KOPT-K1 (cell line): ENCODE results near the gene APOA5.
A peak's percentile ranks its signal among the peaks of the same experiment; 100 is the strongest.

Experiments used
- H3K27ac ChIP-seq: fragments of 200-600 bp; sonication (generic); 2 replicates; pipeline ENCODE4 v1.5.1; 2016; ENCODE audit warnings: antibody characterized with exemption, mild to moderate bottlenecking, low read depth, low read length; ENCODE audit not compliant: poor library complexity, severe bottlenecking
- H3K36me3 ChIP-seq: fragments of 200-600 bp; sonication (generic); 2 replicates; pipeline ENCODE4 v1.5.1; 2017; ENCODE audit warnings: antibody characterized with exemption, mild to moderate bottlenecking, low read length, moderate library complexity; ENCODE audit not compliant: insufficient read depth
- H3K9me3 ChIP-seq: fragments of 200-600 bp; sonication (generic); 2 replicates; pipeline ENCODE4 v1.5.1; 2017; ENCODE audit warnings: antibody characterized with exemption, low read length, mild to moderate bottlenecking; ENCODE audit not compliant: insufficient read depth, poor library complexity, severe bottlenecking

The APOA5 gene

DNA sequence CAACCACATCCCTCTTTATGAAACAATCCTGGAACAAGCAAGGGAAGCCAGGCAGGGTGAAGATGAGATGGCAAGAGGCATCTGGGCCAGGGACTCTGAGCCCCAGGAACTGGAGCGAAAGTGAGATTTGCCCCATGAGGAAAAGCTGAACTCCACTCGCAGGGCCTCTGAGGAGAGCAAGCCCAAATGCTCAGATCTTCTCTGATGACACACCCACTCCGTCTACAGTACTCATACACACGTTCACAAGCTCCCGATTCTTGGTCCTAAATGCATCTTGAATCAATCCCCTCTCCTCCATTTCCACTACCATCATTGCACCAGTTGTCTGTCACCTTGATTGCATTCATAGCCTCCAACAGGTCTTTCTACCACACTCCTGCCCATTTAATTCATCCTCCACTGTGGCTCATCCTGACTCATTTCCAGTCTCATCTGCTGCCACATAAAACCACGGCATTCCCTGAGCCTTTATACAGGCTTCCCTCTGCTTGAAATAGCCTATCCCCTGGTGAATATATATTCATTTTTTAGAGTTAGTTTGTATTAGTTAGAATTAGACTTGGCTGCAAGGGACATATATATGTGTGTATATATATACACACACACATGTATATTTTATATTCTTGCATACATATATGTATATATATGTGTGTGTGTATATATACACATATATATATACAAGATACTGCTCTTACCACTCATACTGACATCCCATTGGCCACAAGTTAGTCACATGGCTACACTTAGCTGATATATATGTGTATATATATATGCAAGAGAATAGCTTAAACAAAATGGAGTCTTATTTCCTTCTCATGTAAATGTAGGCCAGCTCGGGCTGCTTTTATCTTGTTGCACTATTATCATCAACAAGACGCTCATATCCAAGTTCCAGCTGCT, 1.4 kb upstream of the APOA5 start:
- Histone ChIP-seq H3K9me3 (no peaks in the 10 kb centered on the region), H3K36me3 (no peaks in the 10 kb centered on the region), H3K27ac (no peak overlapping the region)

DNA sequence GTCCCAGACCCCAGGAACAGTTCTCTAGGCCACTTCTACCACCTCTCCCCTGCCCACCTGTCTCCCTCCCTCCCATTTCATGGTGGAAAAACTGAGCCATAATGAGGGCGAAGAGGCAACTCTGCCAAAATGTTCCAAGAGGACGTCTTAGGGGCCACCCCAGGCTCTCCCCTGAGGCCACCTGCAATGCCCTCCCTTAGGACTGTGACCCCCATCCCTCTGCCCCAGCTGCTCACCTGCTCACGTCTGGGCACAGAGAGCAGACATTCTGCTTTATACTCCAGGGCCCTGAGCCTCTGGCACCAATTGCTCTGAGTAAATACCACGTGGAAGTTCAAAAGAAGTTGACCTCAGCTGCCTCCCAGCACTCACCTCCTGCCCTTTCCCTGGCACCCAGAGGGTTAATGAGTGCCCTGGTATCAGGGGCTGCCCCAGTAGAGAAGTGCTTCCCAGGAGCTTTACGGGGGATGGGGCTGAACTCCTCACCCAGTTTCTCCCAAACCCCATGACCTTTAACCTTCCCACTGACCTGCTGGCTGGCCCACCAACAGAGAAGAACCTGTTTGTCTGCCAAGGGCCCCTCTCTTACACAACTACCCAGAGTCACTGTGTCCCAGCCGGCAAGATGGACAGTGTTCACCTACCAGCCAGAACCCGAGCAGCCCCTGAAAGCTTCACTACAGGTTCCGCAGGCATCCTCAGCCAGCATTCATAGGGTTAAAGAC, 627 bp upstream of the APOA5 start:
- Histone ChIP-seq H3K27ac (no peak overlapping the region), H3K36me3 (no peaks in the 10 kb centered on the region), H3K9me3 (no peaks in the 10 kb centered on the region)

DNA sequence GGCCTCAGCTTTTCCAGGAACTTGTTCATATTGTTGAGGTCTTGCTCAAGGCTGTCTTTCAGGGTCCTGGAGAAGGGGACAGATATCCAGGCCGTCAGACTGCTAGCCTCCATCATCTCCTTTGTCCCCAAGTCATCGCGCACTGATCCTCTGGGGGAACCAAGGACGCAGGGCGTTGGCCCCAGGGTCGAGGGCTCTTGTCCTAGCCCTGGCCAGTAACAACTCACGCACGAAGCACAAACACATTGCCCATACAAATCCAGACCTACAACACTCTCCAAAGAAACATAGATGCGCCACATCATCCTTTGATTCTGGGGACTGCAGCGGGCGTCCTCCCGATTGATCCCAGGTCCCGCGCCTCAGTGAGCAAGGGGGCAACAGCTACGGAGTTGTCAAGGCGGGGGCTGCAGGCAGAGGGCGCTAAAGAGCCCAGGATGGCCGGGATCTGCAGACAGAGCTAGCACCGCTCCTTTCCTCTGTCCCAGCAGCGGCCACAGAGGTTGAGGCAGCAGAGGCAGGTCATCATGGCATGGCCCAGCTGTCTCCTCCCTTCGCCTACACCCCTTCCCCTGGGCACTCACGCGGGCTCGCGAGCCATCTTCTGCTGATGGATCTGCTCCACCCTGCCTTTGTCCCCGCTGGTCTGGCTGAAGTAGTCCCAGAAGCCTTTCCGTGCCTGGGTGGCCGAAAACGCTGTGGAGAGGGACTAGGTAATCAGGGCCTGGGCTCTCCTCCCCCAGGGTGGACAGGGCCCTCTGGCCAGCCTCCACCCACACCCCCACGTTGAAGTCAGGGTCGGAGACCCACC, 472 bp downstream of the APOA5 start:
- H3K36me3 ChIP-seq: peaks cover 7% of the 10 kb centered on the region
- H3K9me3 ChIP-seq: no peaks in the 10 kb centered on the region
- H3K27ac ChIP-seq: no peak overlapping the region

DNA sequence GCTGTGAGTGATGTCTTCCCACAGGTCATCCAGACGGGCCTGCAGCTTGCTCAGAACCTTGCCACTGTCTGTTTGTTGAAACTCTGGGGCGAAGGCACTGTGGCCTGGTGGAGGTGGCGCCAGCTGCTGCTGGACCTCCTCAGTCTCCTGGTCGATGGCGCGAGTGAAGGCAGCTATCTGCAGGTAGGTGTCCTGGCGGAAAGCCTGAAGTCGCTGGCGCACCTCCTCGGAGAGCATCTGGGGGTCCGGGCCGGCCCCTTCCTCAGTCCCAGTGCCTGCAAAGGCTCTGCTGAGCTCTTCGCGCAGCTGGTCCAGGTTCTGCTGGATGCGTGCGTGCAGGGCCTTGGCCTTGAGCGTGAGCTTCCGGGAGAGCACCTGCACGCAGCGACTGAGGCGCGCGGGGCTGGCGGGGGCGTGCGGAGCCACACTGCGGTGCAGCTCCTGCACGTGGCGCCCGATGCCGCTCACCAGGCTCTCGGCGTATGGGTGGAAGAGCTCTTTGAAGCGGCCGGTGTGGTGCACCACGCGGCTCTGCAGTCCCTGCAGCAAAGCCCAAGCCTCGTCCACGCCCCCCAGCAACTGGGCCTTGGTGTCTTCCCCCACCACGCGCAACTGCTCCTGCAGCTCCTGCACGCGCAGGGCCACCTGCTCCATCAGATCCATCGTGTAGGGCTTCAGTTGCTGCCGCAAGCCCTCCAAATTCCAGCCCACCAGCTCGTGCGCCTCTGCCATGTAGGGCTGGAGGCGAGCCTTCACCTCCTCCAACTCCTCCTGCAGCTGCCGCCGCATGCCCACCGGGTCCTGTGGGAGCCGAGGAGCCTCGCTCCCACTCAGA, 1.3 kb downstream of the APOA5 start:
- Histone ChIP-seq H3K36me3 (peaks cover 15% of the 10 kb centered on the region), H3K27ac (no peak overlapping the region), H3K9me3 (no peaks in the 10 kb centered on the region)

DNA sequence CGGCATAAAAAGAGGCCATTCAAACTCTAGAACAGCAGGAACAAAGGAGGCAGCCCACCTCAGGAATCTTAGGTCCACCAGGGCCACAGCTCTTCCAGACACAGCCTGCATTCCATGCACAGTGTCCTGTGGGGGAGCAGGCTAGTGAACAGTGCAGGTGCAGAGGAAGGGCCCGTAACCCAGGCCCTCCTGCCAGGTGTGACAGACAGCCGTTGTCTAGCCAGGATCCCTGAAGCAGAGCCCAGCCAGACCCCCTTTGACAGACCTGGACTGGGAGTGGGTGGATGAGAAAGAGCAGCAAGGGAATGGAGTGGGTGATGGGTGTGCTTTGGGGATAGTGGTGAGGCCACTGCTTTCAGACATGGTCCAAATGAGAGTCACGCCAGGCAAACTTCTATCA, 2.7 kb downstream of the APOA5 start:
- H3K36me3 ChIP-seq: peaks cover 29% of the 10 kb centered on the region
- H3K9me3 ChIP-seq: no peaks in the 10 kb centered on the region
- no peak overlapping the region for H3K27ac ChIP-seq

DNA sequence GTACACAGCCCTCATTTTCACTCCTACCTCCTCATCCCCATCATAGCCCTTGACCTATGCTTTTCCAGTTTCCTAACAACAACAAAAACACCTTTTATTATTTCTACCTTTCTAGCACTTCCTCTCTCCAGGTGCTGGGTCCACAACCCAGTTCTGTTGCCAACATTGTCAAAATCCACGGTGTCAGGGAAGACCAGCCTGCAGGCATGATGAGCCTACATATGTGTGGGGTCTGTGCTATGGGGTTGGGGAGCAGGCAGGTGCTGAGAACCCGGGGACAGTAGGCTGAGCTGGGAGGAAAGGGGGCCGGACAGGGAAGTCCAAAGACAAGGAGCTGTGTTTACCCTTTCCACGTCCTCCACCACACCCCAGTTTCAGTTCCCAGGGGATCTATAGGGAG, 3.1 kb downstream of the APOA5 start:
- no peak overlapping the region for H3K27ac ChIP-seq

DNA sequence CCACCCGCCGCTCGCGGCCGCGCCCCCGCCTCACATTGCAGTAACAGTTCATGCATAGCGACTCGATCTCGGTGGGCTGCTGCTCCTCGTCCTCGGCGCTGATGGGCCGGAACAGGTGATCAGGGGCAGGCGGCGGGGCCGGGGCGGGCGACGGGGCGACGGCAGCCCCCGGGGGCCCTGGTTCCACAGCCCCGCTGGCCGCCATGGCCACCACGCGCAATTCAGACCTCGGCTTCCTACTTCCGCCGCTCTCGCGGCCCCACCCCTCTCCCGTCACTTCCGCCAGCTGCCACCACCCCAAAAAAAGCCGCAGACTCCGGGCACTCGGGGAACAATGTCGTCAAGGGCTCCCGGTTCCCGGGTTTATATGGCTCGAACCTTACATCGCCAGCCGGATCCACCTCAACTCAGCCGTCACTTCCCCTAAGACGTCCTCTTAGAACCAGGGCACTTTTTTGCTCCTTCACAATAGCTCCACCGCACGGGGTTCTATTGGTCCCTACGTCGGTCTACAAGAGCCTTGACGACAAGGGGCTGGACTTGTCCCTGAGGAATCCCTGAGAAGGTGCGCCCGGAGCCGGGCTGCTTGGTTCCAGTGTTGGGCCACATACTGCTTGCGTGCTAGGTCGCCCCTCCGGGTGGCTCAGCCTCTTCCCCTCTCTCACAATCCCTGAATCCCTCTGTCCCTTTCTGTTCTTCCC, 3.7 kb downstream of the APOA5 start, which contains the start of gene ZPR1:
Gene ZPR1, minus strand, starts transcription at position 238 of the 701 bp plus-strand sequence. Its CDS starts 33 bp downstream, at position 205.
- H3K36me3 ChIP-seq: peaks cover 39% of the 10 kb centered on the region
- H3K9me3 ChIP-seq: no peaks in the 10 kb centered on the region
- H3K27ac ChIP-seq: peak within 1 kb of the TSS; percentile 61

More for the DNA sequence above, 3.1 kb downstream of the APOA5 start:
- H3K36me3 ChIP-seq: peaks cover 33% of the 10 kb centered on the region
- no peaks in the 10 kb centered on the region for H3K9me3 ChIP-seq

DNA sequence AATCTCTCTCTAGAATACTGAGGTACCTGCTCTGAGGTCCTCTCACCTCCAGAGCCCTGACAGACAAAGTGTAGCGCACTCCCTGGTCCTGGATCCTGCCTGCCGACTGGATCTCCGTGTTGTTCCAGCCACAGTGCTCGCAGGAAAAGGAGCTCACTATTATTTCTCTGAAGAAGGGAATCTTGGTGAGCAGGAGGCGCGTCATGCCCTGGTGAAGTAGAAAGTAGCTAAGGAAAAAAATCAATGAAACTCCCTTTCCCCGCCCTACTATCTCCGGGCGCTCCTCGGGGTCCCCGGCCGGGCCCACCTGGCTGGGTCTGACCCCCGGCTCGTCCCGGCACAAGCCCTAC, 4.3 kb downstream of the APOA5 start:
- Histone ChIP-seq H3K9me3 (no peaks in the 10 kb centered on the region), H3K27ac (peak overlapping the region; percentile 61), H3K36me3 (peaks cover 45% of the 10 kb centered on the region)

DNA sequence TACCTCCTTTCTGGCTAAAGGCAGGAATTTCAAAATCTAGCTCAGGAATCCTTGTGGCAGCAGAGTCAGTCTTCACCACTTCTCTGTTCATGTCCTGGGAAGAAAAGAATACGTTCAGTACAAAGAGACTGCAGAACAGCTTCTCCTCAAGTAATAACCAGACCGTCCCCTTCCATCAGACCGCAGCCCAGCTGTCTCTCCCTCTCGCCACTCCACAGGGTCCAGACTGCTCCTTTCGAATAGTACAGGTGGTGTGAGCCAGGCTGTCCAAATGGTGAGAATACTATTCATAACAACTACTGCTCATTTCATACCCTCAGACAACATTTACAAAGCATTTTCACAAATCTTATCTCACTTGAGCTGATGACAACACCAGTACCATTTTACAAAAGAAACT, 4.7 kb downstream of the APOA5 start:
- H3K9me3 ChIP-seq: no peaks in the 10 kb centered on the region
- peak overlapping the region; percentile 61 for H3K27ac ChIP-seq
- H3K36me3 ChIP-seq: peaks cover 49% of the 10 kb centered on the region

DNA sequence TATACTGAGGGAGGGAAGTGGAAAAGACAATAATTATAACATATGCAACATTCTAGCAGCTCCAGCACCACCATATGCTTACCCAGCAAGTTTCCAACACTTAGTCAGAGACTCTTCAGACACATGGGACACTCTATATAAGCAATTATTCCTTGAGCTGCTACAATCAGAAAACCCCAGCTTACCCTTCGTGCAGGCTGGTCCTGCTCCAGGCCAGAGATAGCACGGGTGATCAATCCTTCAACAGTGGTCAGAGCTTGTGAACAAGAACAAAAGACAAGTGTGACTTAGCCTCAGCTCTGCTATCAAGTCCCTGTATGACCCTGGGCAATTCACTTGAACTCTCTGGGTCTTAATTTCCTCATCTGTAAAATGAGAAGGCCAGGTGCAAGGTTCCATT, 5.4 kb downstream of the APOA5 start:
- Histone ChIP-seq H3K36me3 (peaks cover 56% of the 10 kb centered on the region), H3K27ac (no peak overlapping the region), H3K9me3 (no peaks in the 10 kb centered on the region)

DNA sequence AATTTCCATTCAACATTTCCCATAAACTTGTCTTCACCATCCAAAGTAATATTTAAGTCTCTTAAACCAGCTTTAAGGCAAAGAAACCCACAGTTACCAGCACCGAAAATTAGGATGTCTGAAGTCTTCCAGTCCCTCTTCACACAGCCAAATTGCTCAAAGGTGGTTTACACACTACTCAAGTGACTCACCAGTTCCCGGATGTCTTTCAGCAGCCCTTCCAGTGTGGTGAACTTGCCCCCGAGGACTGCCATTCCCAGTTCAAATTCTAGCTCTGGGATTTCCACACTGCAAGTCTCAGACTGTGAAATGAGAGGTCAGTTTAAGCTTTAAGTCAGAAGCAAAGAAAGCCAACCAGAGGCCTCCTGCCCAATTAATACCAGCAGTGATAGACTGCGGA, 9.0 kb downstream of the APOA5 start:
- Histone ChIP-seq H3K9me3 (no peaks in the 10 kb centered on the region), H3K27ac (no peak overlapping the region), H3K36me3 (peaks cover 92% of the 10 kb centered on the region)

DNA sequence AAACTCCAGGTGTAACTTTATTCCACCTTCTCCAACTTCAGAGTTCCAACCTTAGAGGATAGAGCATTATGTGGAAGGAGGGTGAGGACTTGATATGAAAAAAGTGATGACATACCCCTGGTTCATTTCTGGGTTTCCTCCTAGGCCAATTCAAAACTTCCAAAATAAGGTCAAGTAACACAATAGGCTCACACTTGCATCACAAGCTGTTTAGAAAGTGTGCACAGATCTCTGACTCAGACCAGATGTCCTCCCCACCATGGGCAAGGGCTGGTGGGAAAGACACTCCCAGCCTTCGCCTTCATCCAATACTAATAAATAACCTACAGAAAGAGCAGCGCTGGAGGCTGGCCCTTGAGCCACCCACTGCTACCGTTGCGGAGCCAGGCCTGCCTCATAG, 13.1 kb downstream of the APOA5 start:
- no peaks in the 10 kb centered on the region for H3K9me3 ChIP-seq
- no peak overlapping the region for H3K27ac ChIP-seq
- peaks cover 79% of the 10 kb centered on the region for H3K36me3 ChIP-seq

DNA sequence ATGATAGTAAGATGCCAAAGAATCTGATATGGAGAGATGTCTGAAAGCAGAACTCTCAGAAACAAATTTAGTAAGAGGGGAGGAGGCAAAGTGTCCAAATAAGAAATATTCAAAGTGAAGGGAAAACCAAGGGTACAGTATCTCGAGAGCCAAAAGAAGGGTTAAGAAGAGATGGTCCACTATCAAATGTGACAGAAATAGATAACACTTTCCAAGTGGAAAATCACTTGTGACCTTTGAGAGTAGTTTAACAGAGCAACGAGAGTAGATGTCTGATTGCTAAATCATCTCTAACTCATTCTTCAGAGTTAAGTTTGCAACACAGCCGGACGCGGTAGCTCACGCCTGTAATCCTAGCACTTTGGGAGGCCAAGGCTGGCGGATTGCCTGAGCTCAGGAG, 14.6 kb downstream of the APOA5 start:
- Histone ChIP-seq H3K36me3 (peaks cover 64% of the 10 kb centered on the region), H3K27ac (no peak overlapping the region), H3K9me3 (no peaks in the 10 kb centered on the region)

DNA sequence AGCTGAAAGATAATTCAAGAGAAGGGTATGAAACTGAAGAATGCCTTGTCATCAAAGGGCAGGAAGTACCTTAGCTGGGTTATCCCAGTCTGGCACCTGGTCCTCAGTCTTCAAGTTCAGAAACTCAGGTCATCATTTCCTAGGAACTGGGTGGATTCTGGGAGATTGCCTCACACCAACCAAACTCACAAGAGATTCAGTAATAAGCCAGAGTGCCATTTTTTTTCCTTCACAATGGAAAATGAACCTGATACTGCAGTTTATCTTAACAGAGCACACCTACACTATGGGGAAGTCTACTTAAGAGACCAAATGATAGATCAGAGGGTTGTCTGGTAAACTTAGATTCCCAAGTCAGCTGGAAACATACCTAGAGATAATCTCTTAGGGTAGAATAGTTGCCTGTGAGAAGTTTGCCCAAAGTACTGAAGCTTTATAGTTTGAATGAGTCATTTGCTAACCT, 15.1 kb downstream of the APOA5 start:
- no peak overlapping the region for H3K27ac ChIP-seq
- no peaks in the 10 kb centered on the region for H3K9me3 ChIP-seq
- H3K36me3 ChIP-seq: peaks cover 59% of the 10 kb centered on the region
